ENCODE results near the gene CDH23.

The CDH23 gene

DNA sequence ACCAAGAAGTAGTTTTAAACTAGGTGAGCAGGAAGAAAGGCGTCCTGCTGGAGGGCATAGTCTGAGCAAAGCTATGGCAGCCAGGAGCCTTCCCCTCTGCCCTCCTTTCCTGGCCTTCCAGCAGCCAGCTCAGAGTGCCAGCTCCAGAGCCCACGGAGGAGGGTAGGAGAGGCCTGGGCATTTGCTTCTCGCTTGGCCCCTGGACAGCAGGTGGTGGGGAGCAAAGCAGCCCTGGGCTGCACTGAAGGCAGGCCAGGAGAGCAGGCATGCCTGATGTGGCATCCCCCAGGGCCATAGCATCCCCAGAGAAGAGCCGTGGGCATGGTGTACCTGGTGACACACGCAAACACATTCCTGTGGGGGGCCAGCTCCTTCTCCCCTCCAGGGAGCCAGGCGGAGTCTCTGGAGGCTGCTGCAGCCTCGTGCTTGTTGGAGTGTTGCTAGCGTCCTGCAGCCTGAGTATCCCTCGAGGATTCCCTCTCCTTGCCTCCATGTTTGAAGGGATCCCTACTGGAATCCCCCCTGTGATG is 43.9 kb downstream of the CDH23 start:
- DNase-seq (ENCODE audit: low spot score), result no peak

DNA sequence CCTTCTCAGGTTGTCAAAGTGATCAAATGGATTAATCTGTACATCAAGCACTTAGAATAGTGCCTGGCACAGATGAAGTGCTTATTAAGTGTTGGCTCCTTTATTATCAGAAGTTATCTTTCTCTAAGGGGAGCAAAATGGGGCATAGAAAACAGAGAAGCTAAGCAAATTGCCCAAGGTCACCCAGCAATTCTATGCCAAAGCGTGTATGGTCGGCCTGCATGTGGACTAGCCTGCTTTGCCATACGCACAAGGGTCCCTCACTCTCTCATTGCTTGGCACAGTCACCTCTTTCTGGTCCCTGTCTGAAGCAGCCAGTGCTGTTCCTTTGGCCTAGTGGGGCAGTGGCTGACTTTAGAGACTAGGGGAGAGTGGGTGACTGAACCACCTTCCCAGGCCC is 45.3 kb downstream of the CDH23 start:
- no peak for DNase-seq (ENCODE audit: low spot score)

GRCh38 chr10:71442859-71443570 is 46.3 kb downstream of the CDH23 start:
- no peak for DNase-seq (ENCODE audit: low spot score)

GRCh38 chr10:71443676-71444075 is 47.0 kb downstream of the CDH23 start:
- DNase-seq (ENCODE audit: low spot score), result no peak

GRCh38 chr10:71444284-71445054 is 47.7 kb downstream of the CDH23 start:
- no peak for DNase-seq (ENCODE audit: low spot score)

- no peak for DNase-seq (ENCODE audit: low spot score)
These were observed 51.0 kb downstream of the CDH23 start for GRCh38 chr10:71447676-71448075.

DNA sequence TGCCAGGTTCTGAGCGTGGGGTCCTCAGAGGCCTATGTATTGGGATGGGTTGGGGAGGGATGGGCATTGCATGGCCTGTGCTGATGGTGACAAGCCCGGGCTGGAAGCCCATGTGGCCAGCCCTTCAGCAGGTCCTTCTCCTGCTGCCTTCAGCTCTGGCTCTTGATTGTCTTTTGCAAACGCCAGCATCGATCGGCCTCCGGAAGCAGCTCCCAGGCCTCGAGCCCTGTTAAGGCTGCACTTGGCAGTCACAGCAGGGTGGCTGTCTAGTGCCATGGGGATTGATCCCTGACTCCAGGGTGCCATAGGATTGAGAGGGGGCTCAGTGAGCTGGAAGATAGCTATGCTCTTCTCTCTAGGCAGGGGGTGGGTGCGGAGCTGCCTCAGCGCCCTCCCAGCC is 51.4 kb downstream of the CDH23 start:
- DNase-seq (ENCODE audit: low spot score), result no peak

- no peak for DNase-seq (ENCODE audit: low spot score)
These were observed 52.3 kb downstream of the CDH23 start for GRCh38 chr10:71449026-71449425.

DNA sequence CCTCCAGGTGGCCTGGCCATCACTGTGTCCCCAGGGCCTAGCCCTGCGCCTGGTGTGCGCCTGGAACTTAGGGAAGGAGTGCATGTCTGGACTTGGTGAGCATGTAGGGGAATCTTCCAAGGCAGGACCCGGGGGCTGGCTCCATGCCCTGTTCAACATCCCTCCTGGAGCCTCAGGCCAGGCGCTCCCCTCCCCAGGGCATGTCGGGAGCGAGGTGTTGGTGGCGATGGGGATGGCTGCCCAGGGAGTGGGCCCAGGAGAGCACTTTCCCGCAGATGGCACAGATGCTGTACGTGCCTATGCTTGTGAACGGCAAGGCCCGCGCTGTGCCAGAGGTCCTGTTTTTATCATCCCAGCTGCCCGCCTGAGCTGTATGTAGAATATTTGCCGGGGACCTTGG is 55.0 kb downstream of the CDH23 start:
- DNase-seq (ENCODE audit: low spot score), result no peak

DNA sequence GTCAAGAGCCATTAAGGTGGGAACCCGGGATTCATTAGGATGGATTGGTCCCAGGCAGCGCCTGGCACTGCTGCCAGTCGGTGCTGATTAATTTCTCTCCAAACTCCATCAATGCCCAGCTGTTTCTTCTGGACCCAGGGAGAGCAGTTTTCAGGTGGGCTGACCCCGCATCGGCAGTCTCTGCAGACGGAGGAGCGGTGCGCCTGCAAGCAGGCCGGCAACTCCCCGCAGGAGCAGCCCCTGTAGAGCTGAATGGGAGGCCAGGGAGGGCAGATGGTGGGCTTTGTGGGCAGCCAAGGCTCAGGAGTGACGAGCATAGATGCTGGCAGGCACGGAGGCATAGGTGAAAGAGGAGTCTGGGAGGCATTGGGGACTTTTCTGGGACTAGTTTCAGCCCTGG is 56.5 kb downstream of the CDH23 start:
- DNase-seq (ENCODE audit: low spot score), result no peak

DNA sequence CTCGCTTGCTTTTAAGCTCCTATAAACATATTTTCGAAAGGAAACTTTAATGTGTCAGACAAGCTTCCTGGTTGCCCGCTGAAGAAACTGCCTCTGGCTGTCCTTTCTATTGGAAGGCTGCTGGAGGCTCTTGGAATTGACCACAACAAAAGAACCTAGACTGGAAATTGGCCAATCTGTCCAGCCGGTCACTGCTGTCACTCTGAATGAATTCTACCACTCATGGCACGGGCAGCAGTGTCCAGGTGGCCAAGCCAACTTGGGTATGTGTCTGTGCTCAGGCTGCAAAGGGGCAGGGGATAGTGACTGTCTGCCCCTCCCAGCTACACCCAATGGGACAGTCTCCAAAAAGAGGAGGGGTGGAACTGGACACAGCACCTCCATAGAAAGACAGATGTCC is 57.6 kb downstream of the CDH23 start:
- no peak for DNase-seq (ENCODE audit: low spot score)

DNA sequence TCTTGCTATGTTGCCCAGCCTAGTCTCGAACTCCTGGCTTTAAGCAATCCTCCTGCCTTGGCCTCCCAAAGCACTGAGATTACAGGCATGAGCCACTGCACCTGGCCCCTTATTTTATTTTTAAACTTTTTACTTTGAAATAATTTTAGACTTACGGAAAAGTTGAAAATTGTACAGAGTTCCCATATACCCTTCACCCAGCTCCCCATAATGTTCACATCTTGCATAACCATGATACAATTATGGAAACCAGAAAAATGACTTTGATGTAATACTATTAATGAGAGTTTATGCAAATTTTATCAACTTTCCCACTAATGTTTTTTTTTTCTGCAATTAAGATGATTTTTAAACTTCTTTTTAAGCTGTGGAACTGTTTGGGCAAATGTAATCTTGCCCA is 58.3 kb downstream of the CDH23 start:
- DNase-seq (ENCODE audit: low spot score), result no peak

GRCh38 chr10:71456631-71457030 is 59.9 kb downstream of the CDH23 start:
- no peak for DNase-seq (ENCODE audit: low spot score)

- no peak for DNase-seq (ENCODE audit: low spot score)
These were observed 61.2 kb downstream of the CDH23 start for GRCh38 chr10:71457908-71458307.

- no peak for DNase-seq (ENCODE audit: low spot score)
These were observed 61.7 kb downstream of the CDH23 start for GRCh38 chr10:71458387-71458786.

DNA sequence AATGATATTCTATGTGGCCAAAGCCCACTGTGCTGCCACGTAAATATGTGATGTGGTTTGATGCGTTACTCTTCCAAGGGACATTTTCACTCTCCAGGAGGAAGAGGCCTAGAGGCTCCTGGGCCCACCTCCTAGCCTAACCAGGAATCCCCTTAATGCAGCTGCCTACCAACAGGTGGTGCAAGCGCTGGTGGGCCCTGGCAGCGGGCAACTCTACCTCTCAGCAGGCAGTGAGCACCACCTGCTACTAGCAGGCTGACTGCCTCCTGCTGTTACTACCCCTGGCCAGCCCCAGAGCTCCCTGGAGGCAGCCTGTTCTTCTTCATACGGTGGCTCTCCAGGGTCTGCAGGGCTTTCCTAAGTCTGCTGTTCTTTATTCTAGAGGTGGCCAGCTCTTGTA is 62.8 kb downstream of the CDH23 start:
- DNase-seq (ENCODE audit: low spot score), result no peak

DNA sequence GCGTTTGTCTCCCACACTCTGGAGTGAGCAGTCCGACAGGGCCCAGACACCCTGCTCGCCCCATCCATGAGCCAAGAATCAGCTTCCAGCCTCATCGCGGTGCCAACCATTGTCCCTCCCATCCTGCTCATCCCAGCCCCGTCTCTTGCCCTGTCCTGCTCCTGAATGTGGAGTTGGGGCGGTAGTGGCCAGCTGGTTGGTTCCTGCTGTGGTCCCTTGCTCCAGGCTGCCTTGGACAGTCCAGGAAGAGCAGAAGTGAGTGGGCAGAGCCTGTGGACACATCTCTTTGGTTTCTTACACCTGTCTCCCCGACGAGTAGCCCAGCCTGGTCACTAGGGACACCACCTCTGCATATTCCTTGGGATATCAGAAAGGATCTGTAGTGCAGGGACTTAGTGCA is 63.9 kb downstream of the CDH23 start:
- no peak for DNase-seq (ENCODE audit: low spot score)

GRCh38 chr10:71461457-71461856 is 64.7 kb downstream of the CDH23 start:
- DNase-seq (ENCODE audit: low spot score), result no peak

- DNase-seq (ENCODE audit: low spot score), result no peak
These were observed 65.6 kb downstream of the CDH23 start for GRCh38 chr10:71462062-71462935.

- DNase-seq (ENCODE audit: low spot score), result no peak
These were observed 66.4 kb downstream of the CDH23 start for GRCh38 chr10:71463111-71463510.

- DNase-seq (ENCODE audit: low spot score), result no peak
These were observed 69.0 kb downstream of the CDH23 start for GRCh38 chr10:71465551-71466252.

DNA sequence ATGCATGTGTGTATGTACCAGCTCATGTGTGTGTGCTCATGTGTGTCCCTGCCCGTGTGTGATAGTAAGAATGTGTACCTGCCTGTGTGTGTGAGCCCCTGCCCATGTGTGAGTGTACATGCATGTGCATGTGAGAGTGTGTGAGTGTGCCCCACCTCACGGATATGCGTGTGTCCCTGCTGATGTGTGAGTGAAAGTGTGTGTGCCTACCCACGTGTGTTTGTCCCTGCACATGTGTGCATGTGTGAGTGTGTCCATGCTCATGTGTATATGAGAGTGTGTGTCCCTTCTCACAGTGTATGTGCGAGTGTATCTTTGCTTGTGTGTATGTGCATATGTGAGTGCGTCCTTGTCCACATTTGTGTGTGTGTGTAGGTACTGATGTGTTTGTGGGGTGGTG is 69.6 kb downstream of the CDH23 start:
- DNase-seq (ENCODE audit: low spot score), result no peak

Measured in globus pallidus (tissue), 1 donor.